ES-I3 (cell line): ENCODE results near the gene COL19A1.
"Not testable (repeated sequence)": the region's sequence is repeated elsewhere in the genome, so short reads cannot be mapped to it uniquely, and the experiment has no call there.

Experiments used
- H3K36me3 ChIP-seq: 2 replicates; pipeline ENCODE4 v1.6.1; 2013; ENCODE audit warnings: mild to moderate bottlenecking, low read length, control low read depth, moderate library complexity; ENCODE audit not compliant: insufficient read depth
- H3K4me1 ChIP-seq: 2 replicates; pipeline ENCODE4 v1.6.1; 2013; ENCODE audit warnings: mild to moderate bottlenecking, control low read depth, low read length; ENCODE audit not compliant: insufficient read depth
- H3K9ac ChIP-seq: 2 replicates; pipeline ENCODE4 v1.6.1; 2013; ENCODE audit warnings: low read depth, mild to moderate bottlenecking, low read length, moderate library complexity
- H3K9me3 ChIP-seq: 2 replicates; pipeline ENCODE4 v1.6.1; 2013; ENCODE audit warnings: mild to moderate bottlenecking, low read length, moderate library complexity; ENCODE audit not compliant: control insufficient read depth, insufficient read depth

The COL19A1 gene

DNA sequence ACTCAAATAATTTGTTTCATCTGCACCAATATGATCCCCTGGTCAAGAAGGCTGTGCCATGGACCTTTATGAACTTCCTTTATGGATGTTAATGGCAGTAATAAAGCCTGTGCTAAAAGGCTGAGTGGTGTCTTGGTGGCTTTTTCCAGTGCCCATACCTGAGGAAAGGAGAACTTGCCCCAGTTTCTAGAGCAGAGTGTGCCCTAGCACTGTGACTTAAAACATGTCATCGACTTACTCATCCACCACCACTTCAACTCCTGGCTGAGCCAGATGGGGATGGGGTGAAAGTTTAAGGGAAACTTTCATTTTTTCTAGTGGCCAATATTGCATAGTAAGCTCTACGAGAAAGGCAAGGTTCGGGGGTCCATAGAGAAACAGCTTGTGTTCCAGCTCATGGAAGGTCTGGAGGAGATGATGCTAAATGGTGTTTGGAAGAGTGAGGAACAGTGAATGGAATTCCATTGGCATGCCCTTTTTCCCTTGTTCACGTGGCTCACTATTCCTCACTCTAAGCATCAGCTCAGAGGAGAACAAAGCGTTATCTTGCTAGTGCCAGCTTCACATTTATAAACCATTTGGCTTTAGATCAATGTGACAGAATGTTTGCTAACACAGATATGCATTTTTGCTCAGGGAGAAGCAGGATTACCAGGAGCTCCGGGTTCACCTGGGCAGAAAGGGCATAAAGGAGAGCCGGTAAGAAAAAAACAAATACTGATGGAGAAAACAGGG, 71.2 kb downstream of the COL19A1 start:
- H3K9me3 ChIP-seq = no peaks in the 10 kb centered on the region
- no peaks in the 10 kb centered on the region for H3K36me3 ChIP-seq
- no peak overlapping the region for H3K9ac ChIP-seq

DNA sequence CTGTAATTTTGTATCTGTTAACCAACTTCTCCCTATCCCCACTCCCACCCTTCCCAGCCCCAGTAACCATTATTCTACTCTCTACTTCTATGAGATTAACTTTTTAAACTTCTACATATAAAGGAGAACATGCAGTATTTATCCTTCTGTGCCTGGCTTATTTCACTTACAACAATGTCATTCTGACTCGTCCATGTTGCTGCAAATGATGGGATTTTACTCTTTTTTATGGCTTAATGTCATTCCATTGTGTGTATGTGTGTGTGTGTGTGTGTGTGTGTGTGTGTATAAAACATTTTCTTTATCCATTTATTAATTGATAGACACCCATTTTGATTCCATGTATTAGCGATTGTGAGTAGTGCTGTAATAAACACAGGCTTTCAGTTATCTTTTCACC, 76.1 kb downstream of the COL19A1 start:
- no peaks in the 10 kb centered on the region for H3K9me3 ChIP-seq
- no peaks in the 10 kb centered on the region for H3K36me3 ChIP-seq
- H3K4me1 ChIP-seq = no peaks in the 10 kb centered on the region
- no peak overlapping the region for H3K9ac ChIP-seq

More for the DNA sequence above, 71.2 kb downstream of the COL19A1 start:
- no peaks in the 10 kb centered on the region for H3K4me1 ChIP-seq

DNA sequence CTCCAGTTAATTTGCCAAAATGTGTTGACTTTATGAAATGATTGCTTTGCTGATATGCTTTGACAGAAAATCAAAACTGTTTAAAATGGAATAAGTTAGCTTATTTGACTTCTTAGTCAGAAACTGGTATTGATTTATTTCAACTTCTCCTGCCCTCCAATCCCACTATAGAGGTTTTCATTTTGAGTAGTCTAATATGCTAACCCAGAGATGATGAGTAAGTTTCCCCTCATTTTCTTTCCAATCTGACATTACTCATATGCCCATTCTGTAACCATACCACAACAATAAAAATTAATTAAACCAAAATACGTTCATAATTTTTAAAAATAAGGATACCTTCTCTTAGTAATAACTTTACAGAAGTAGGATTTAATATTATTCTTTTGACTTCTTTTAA, 78.8 kb downstream of the COL19A1 start:
- Histone ChIP-seq H3K36me3 (no peaks in the 10 kb centered on the region), H3K9ac (no peak overlapping the region), H3K4me1 (no peaks in the 10 kb centered on the region), H3K9me3 (no peaks in the 10 kb centered on the region)

DNA sequence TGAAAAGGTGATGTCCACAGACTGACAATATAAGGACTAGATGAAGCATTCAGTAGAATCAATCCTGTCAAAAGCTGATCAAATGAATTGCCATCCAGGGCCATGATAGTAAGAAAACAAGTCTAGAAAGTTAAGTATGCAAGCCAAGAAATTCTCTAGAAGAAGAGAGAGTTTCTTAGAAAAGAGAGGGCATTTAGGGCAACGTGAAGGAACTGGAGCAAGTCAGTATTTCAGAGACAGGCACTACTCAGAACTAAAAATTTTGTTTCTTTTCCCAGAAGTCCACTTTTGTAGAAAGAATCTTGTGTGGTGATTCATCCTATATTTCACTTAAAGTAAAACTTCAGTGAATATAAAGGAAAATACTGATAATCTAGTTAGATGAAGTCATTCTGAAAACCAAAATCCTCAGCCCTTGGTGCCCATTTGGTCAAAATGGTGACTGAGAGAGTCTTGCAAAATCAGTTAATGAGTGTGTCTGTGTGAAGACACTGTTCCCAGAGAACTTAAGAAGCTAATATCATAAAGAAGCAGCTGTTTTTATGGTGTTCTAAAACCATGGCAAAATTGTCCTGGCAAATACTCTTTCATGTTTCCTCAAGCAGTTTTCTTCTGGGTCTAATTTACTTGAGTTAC, 82.2 kb downstream of the COL19A1 start:
- no peaks in the 10 kb centered on the region for H3K4me1 ChIP-seq
- no peaks in the 10 kb centered on the region for H3K9me3 ChIP-seq
- H3K9ac ChIP-seq = no peak overlapping the region
- H3K36me3 ChIP-seq = no peaks in the 10 kb centered on the region

DNA sequence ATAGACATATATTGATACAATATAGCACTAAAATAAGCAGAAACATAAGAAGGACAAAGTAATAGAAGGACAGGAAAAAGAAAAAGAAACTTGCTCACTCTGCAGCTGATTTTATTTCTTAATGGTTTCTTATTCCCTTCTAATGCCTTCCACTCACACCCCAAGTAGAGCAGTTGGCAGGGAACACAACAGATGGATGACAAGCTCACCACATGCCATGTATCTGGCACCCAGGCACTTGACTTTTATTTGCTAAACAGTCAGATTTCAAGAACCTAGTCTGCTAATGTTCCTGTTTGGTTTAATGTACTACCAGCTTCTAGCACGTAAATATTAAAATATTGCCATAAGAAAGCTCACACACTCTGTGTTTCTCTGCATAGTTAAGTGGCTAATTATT, 87.1 kb downstream of the COL19A1 start:
- Histone ChIP-seq H3K36me3 (no peaks in the 10 kb centered on the region), H3K9ac (no peak overlapping the region), H3K9me3 (no peaks in the 10 kb centered on the region), H3K4me1 (no peaks in the 10 kb centered on the region)

DNA sequence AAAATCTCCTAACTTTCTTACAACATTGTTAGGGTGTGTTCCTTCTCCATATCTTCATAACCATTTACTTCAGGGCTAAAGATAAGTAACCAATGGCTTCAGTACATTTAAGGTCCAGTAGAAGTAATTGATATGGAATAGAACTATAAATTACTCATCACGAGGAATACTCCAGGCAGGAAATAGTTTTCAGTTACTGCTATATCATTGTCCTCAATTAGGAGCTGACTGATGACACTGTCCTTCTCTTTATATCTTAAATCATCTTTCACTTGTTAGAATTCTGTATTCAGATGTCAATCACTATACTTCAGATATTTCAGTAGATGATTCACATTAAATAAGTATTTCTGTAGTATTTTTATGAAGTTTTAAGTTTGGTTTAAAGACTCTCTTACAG, 88.4 kb downstream of the COL19A1 start:
- Histone ChIP-seq H3K36me3 (no peaks in the 10 kb centered on the region), H3K9me3 (no peaks in the 10 kb centered on the region), H3K4me1 (no peaks in the 10 kb centered on the region), H3K9ac (no peak overlapping the region)

DNA sequence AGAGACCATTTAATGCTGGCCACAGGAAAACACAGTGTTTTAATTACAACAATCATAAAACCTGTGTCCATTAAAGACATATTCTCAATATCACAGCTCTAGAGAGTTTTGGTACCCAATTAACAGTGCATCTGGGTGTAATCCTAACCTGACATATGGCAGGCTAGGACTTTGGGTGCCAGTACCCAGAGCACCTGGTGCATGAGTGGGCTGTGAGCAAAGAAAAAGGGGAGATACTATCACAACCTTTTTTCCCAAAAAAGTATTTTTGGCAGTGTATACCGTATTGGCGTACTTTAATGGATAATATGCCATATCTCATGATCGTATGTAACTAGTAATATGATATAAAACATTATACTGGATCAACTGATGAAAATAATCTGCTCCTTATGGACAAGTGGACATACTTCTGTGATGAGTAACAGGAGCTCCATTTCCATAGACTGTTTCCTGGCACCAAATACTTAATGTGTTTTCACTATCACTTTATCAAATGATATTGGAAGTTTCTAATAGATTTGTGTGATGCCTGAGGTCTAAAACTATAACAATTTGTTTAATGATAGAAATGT, 91.7 kb downstream of the COL19A1 start:
- H3K4me1 ChIP-seq = no peaks in the 10 kb centered on the region
- H3K36me3 ChIP-seq = no peaks in the 10 kb centered on the region
- H3K9me3 ChIP-seq = no peaks in the 10 kb centered on the region
- H3K9ac ChIP-seq = no peak overlapping the region

DNA sequence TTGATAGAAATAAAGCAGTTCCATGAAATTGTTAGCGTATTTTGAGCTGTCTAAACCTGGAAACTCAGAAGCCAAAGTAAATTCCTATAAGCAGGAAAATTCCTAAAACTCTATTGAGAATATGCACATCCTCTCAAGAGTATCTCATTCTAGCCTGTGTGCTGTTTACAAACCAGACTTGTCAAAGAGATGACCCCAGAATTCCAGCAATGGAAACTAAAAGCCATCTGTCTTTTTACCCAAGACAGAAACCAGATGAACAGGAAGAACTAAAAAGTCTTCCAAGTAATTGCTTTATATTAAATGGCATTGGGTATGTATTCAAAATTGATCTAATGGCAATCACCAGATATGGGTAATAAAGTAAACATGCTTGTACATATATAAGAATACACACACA, 92.6 kb downstream of the COL19A1 start:
- H3K36me3 ChIP-seq = no peaks in the 10 kb centered on the region
- H3K9me3 ChIP-seq = no peaks in the 10 kb centered on the region
- H3K9ac ChIP-seq = no peak overlapping the region
- no peaks in the 10 kb centered on the region for H3K4me1 ChIP-seq

DNA sequence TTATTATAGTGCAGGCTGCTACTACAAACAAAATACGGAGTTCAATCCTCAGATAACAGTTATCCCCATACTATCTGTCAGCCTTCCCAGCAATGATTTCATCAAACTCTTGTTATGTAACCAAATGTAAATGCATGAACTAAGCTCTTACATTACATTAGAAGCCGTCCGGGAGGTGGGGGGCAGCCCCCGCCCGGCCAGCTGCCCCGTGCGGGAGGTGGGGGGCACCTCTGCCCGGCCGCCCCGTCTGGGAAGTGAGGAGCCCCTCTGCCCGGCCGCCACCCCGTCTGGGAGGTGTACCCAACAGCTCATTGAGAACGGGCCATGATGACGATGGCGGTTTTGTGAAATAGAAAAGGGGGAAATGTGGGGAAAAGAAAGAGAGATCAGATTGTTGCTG, 99.6 kb downstream of the COL19A1 start:
- H3K9ac ChIP-seq, H3K4me1 ChIP-seq, H3K9me3 ChIP-seq, H3K36me3 ChIP-seq: not testable (repeated sequence)

- no peaks in the 10 kb centered on the region for H3K4me1 ChIP-seq
- no peak overlapping the region for H3K9ac ChIP-seq
- H3K36me3 ChIP-seq = no peaks in the 10 kb centered on the region
- H3K9me3 ChIP-seq = no peaks in the 10 kb centered on the region
Observed at GRCh38 chr6:69973138-69973537, 106.8 kb downstream of the COL19A1 start.

DNA sequence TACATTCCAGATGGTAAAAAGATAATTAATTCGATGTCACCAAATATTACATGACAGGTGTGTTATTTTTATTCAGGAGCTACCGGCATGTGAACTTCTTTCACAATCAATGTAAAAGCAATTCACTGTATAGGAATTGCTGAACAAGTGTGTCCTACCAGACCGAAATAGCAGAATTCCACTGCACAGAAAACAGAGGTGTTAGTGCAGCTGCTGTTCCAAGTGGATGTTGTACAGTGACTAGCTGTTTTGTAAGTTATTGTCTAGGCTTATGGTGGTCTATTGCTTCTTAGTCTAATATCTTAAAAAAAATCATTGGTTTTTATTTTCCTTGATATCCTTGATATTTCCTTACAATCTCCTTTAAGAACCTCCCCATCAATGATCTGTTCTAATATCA, 107.4 kb downstream of the COL19A1 start:
- H3K4me1 ChIP-seq = no peaks in the 10 kb centered on the region
- H3K9me3 ChIP-seq = no peaks in the 10 kb centered on the region
- H3K36me3 ChIP-seq = no peaks in the 10 kb centered on the region
- no peak overlapping the region for H3K9ac ChIP-seq

DNA sequence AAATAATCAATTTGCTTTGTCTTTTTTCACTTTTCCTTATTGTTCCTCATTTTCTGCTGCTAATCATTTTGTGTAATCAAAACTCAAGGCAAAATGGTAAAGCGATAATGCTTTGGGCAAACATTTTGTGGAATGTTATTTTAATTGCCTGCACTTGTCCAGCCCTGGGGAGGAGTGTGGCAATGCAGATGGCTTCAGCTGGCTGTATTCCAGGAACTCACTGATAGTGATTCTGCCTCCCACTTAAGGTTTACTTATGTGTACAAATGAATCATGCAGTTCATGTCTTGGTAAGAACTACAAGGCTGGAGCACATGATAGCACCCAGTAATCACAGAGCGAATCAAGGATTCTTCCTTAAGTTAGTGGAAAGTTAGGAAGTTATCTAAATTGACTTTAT, 107.8 kb downstream of the COL19A1 start:
- H3K4me1 ChIP-seq = no peaks in the 10 kb centered on the region
- no peak overlapping the region for H3K9ac ChIP-seq
- no peaks in the 10 kb centered on the region for H3K36me3 ChIP-seq
- no peaks in the 10 kb centered on the region for H3K9me3 ChIP-seq

DNA sequence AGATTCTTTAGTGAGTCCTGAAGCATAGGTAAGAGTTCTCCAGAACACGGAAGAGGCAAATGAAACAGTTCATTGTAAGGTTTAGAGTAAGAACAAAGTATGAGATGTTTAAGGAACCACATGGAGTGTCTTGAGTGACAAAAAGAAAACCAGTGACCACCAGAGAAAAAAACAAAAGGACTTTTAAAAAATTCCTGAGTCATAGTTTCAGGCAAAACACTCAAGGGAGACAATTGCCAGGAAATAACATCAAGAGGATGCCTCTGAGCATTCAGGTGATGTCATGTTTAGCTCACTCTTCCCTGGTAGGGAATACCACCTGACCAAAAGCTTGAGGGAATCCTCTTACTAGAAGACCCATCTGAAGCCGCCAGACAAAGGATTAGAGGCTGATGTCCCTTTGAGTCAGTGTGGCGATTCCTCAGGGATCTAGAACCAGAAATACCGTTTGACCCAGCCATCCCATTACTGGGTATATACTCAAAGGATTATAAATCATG, 110.3 kb downstream of the COL19A1 start:
- Histone ChIP-seq H3K4me1 (no peaks in the 10 kb centered on the region), H3K9me3 (no peaks in the 10 kb centered on the region), H3K9ac (no peak overlapping the region)

DNA sequence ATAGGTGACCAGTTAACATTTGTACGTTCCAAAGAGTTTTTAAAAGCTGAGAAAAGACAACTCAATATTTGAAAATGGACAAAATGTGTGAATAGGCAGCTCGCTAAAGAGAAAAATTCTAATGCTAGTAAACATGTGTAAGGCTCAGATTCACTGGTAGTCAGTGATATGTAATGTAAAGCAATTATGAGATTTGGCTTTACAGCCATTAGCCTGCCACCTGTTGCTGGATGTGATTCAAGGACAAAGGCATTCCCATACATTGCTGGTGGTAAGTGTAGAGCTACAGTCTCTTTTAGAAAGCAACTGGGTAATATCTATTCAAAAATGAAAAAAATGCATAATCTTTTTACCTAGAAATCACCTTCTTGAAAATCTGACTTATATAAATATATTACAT, 114.3 kb downstream of the COL19A1 start:
- Histone ChIP-seq H3K9ac (no peak overlapping the region), H3K9me3 (no peaks in the 10 kb centered on the region), H3K36me3 (no peaks in the 10 kb centered on the region), H3K4me1 (no peaks in the 10 kb centered on the region)

More for the DNA sequence above, 110.3 kb downstream of the COL19A1 start:
- no peaks in the 10 kb centered on the region for H3K36me3 ChIP-seq

GRCh38 chr6:69984506-69984905, 118.2 kb downstream of the COL19A1 start:
- H3K9ac ChIP-seq = no peak overlapping the region
- H3K36me3 ChIP-seq = no peaks in the 10 kb centered on the region
- H3K9me3 ChIP-seq = no peaks in the 10 kb centered on the region
- no peaks in the 10 kb centered on the region for H3K4me1 ChIP-seq
